ENCODE results near the gene SF3B3. TPM values are rescaled to one million over a fixed set of nuclear protein-coding genes. Genes with fewer than 3 reads are reported as not detected.
A peak's percentile ranks its signal among the peaks of the same experiment; 100 is the strongest.

The SF3B3 gene
- total and polyA plus RNA-seq, 2 donors (not counting 3 experiments of a cell fraction or from before 2014, with no cell fraction given) = 167 to 324 TPM

DNA sequence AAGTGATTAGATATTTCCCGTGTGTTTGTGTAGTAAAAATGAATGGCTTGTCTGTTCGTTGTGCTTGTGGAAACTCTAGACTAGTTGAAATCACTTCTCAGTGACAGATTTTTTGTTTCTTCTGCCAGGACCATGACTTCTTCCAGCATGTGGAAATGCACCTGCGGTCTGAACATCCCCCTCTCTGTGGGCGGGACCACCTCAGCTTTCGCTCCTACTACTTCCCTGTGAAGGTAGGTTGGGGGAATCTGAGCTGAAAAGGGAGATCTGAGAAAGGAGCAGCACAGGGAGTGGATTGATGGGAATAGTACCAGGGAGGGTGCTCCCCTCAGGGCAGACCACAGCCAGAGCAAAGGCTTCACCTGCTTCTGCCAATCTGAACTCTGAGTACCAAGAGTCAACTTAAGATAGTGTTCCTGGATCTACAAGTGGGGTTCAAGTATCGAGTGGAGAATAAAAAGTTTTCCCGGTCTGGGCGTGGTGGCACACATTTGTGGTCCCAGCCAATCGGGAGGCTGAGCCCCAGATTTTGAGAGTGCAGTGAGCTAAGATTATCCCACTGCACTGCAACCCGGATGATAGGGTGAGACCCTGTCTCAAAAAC lies 47.5 kb downstream of the SF3B3 start:
- Histone ChIP-seq H3K4me1 (ENCODE audit: control insufficient read depth, extremely low read depth, insufficient read depth, low read length) (peaks cover 52% of the 10 kb centered on the region), H3K4me2 (ENCODE audit: insufficient read depth, low read length) (no peak overlapping the region), H3K9ac (replicated peaks; ENCODE audit: extremely low read depth, insufficient read depth, low read length) (no peak overlapping the region), H3K4me3 (replicated peaks in 1 of 3; ENCODE audit: insufficient read depth in 1 of 3, low read depth in 1 of 3, low read length in 3 of 3) (no peak overlapping the region), H3K27ac (ENCODE audit: insufficient read depth, low read depth, low read length) (peak overlapping the region; percentile 9), H4K20me1 (replicated peaks; ENCODE audit: control insufficient read depth, extremely low read depth, insufficient read depth, low read length) (no peaks in the 10 kb centered on the region), H3K9me3 (replicated peaks; ENCODE audit: control insufficient read depth, insufficient read depth, low read length) (no peaks in the 10 kb centered on the region), H2AFZ (ENCODE audit: low read depth, low read length) (no peak overlapping the region), H3K79me2 (ENCODE audit: control insufficient read depth, insufficient read depth, low read length) (peaks cover 9% of the 10 kb centered on the region), H3K9me1 (replicated peaks; ENCODE audit: control insufficient read depth, extremely low read depth, insufficient read depth, low read length) (no peaks in the 10 kb centered on the region), H3K27me3 (ENCODE audit: control insufficient read depth in 2 of 2, insufficient read depth in 2 of 2, low read length in 2 of 2) (no peaks in the 10 kb centered on the region), H3K36me3 (ENCODE audit: control insufficient read depth in 2 of 2, extremely low read depth in 1 of 2, insufficient read depth in 2 of 2, low read length in 2 of 2) (peaks cover 34 to 39% of the 10 kb centered on the region in 2 experiments)
- DNase-seq (ENCODE audit: low read depth, low spot score) = no peak
- ChIA-PET POLR2A (no interaction called here), CTCF (interaction anchor here (15.0 kb wide), 1 partner anchor 82 kb away, joined by 175 read pairs; no protein-coding TSS in a partner anchor)
- dilution Hi-C loops (cut with MboI; ENCODE audit: extremely low pct_ligation_motif_present, low sequenced_read_pairs) (no loop called here), intact Hi-C loops (cut with micrococcal nuclease) (loop anchor here (5.0 to 10.0 kb wide), 2 partner anchors 44 to 204 kb away; no protein-coding TSS in a partner anchor)
- no peak for FAIRE-seq
- no peak for TF ChIP-seq POLR2A (IDR thresholded peaks at IDR 0.05; ENCODE audit: low read depth, low read length)
- TF ChIP-seq POLR2AphosphoS5 (IDR thresholded peaks at IDR 0.05; ENCODE audit: insufficient read depth, low read depth, low read length) = no peak
- TF ChIP-seq FOS (IDR thresholded peaks at IDR 0.05; ENCODE audit: borderline replicate concordance, insufficient read depth, low read length) = no peak
- no peak for TF ChIP-seq MYC (IDR thresholded peaks at IDR 0.05; ENCODE audit: low read depth, low read length)
- TF ChIP-seq EZH2 (IDR thresholded peaks at IDR 0.05; ENCODE audit: borderline replicate concordance, low read depth, low read length, severe bottlenecking) = no peak
- BruUV-seq (replicated peaks) = no TSS peak

DNA sequence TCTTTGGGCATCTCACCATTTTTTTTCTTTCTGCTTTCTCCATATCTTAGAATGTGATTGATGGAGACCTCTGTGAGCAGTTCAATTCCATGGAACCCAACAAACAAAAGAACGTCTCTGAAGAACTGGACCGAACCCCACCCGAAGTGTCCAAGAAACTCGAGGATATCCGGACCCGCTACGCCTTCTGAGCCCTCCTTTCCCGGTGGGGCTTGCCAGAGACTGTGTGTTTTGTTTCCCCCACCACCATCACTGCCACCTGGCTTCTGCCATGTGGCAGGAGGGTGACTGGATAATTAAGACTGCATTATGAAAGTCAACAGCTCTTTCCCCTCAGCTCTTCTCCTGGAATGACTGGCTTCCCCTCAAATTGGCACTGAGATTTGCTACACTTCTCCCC lies 48.0 kb downstream of the SF3B3 start:
- H3K27me3 ChIP-seq (ENCODE audit: control insufficient read depth in 2 of 2, insufficient read depth in 2 of 2, low read length in 2 of 2) = no peaks in the 10 kb centered on the region
- peaks cover 9% of the 10 kb centered on the region for H3K79me2 ChIP-seq (ENCODE audit: control insufficient read depth, insufficient read depth, low read length)
- H4K20me1 ChIP-seq (replicated peaks; ENCODE audit: control insufficient read depth, extremely low read depth, insufficient read depth, low read length) = no peaks in the 10 kb centered on the region
- TF ChIP-seq GATA2 (IDR thresholded peaks at IDR 0.05; ENCODE audit: insufficient read depth, insufficient read length, low read depth, low read length) = no peak
- TF ChIP-seq, protein P1, sequence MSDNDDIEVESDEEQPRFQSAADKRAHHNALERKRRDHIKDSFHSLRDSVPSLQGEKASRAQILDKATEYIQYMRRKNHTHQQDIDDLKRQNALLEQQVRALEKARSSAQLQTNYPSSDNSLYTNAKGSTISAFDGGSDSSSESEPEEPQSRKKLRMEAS (IDR thresholded peaks at IDR 0.05; ENCODE audit: insufficient read depth, insufficient read length) = no peak
- no peak for TF ChIP-seq JUN (IDR thresholded peaks at IDR 0.05; ENCODE audit: borderline replicate concordance, insufficient read depth, insufficient read length, low read depth)
- TF ChIP-seq MYC (IDR thresholded peaks at IDR 0.05; ENCODE audit: low read depth, low read length) = no peak
- TF ChIP-seq, protein P2, sequence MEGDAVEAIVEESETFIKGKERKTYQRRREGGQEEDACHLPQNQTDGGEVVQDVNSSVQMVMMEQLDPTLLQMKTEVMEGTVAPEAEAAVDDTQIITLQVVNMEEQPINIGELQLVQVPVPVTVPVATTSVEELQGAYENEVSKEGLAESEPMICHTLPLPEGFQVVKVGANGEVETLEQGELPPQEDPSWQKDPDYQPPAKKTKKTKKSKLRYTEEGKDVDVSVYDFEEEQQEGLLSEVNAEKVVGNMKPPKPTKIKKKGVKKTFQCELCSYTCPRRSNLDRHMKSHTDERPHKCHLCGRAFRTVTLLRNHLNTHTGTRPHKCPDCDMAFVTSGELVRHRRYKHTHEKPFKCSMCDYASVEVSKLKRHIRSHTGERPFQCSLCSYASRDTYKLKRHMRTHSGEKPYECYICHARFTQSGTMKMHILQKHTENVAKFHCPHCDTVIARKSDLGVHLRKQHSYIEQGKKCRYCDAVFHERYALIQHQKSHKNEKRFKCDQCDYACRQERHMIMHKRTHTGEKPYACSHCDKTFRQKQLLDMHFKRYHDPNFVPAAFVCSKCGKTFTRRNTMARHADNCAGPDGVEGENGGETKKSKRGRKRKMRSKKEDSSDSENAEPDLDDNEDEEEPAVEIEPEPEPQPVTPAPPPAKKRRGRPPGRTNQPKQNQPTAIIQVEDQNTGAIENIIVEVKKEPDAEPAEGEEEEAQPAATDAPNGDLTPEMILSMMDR (IDR thresholded peaks at IDR 0.05; ENCODE audit: extremely low read depth in 1 of 2, insufficient read depth in 1 of 2, low read depth in 1 of 2, low read length in 2 of 2) = no peak
- TF ChIP-seq FOS (IDR thresholded peaks at IDR 0.05; ENCODE audit: borderline replicate concordance, insufficient read depth, low read length) = no peak
- no peak for TF ChIP-seq EZH2 (IDR thresholded peaks at IDR 0.05; ENCODE audit: borderline replicate concordance, low read depth, low read length, severe bottlenecking)
- no peak for TF ChIP-seq POLR2AphosphoS5 (IDR thresholded peaks at IDR 0.05; ENCODE audit: insufficient read depth, low read depth, low read length)
- ChIA-PET POLR2A (no interaction called here), CTCF (interaction anchor here (15.0 kb wide), 1 partner anchor 81 kb away, joined by 175 read pairs; no protein-coding TSS in a partner anchor)
- H2AFZ ChIP-seq (ENCODE audit: low read depth, low read length) = no peak overlapping the region
- peaks cover 32 to 39% of the 10 kb centered on the region in 2 experiments for H3K36me3 ChIP-seq (ENCODE audit: control insufficient read depth in 2 of 2, extremely low read depth in 1 of 2, insufficient read depth in 2 of 2, low read length in 2 of 2)
- H3K4me1 ChIP-seq (ENCODE audit: control insufficient read depth, extremely low read depth, insufficient read depth, low read length) = peaks cover 58% of the 10 kb centered on the region
- H3K4me3 ChIP-seq (replicated peaks in 1 of 3; ENCODE audit: insufficient read depth in 1 of 3, low read depth in 1 of 3, low read length in 3 of 3) = no peak overlapping the region
- BruUV-seq (replicated peaks) = TSS peak; percentile 18
- H3K27ac ChIP-seq (ENCODE audit: insufficient read depth, low read depth, low read length) = peak overlapping the region; percentile 92
- no peak overlapping the region for H3K9ac ChIP-seq (replicated peaks; ENCODE audit: extremely low read depth, insufficient read depth, low read length)
- FAIRE-seq (no peak), DNase-seq (ENCODE audit: low read depth, low spot score) (no peak)
- H3K9me3 ChIP-seq (replicated peaks; ENCODE audit: control insufficient read depth, insufficient read depth, low read length) = no peaks in the 10 kb centered on the region
- no peaks in the 10 kb centered on the region for H3K9me1 ChIP-seq (replicated peaks; ENCODE audit: control insufficient read depth, extremely low read depth, insufficient read depth, low read length)
- dilution Hi-C loops (cut with MboI; ENCODE audit: extremely low pct_ligation_motif_present, low sequenced_read_pairs) = no loop called here
- H3K4me2 ChIP-seq (ENCODE audit: insufficient read depth, low read length) = no peak overlapping the region
- intact Hi-C loops (cut with micrococcal nuclease) = loop anchor here (2.0 to 10.0 kb wide), 3 partner anchors 17 to 203 kb away; no protein-coding TSS in a partner anchor

Data from endothelial cell of umbilical vein (primary cell).